Liver (tissue), 3 donors: ENCODE results near the gene ZNF318.

Experiments
- ATF3 ChIP-seq: IDR thresholded peaks from 2 replicates; pipeline ENCODE4 v1.6.1; 2016; ENCODE audit warnings: antibody characterized with exemption
- CTCF ChIP-seq: fragments of 150-350 bp; IDR thresholded peaks from 2 replicates; pipeline ENCODE4 v1.5.1; 2017; ENCODE audit warnings: improper control_type of control experiment, low read depth, low read length; ENCODE audit not compliant: missing input control
- EGR1 ChIP-seq, 2 donors: IDR thresholded peaks; 2 replicates each; pipeline ENCODE4 v1.6.1; 2016 to 2018; ENCODE audit warnings: antibody characterized with exemption in 2 of 2, low read depth in 2 of 2
- GABPA ChIP-seq, 2 donors: IDR thresholded peaks in 1 of 2; conservative IDR thresholded peaks in 1 of 2; 2 replicates each; pipeline ENCODE4 v1.6.1; 2016; ENCODE audit warnings: antibody characterized with exemption in 2 of 2, mild to moderate bottlenecking in 1 of 2, moderate library complexity in 1 of 2
- HNF4G ChIP-seq: IDR thresholded peaks from 2 replicates; pipeline ENCODE4 v1.6.1; 2016; ENCODE audit warnings: antibody characterized with exemption
- JUND ChIP-seq, 2 donors: IDR thresholded peaks; 2 replicates each; pipeline ENCODE4 v1.6.1; 2016; ENCODE audit warnings: antibody characterized with exemption in 2 of 2
- NR2F2 ChIP-seq: IDR thresholded peaks from 2 replicates; pipeline ENCODE4 v1.6.1; 2016; ENCODE audit warnings: antibody characterized with exemption
- RAD21 ChIP-seq, 2 donors: IDR thresholded peaks; 2 replicates each; pipeline ENCODE4 v1.6.1; 2016; ENCODE audit warnings: antibody characterized with exemption in 2 of 2, mild to moderate bottlenecking in 2 of 2
- REST ChIP-seq: IDR thresholded peaks from 2 replicates; pipeline ENCODE4 v1.6.1; 2016; ENCODE audit warnings: antibody characterized with exemption, mild to moderate bottlenecking
- SP1 ChIP-seq: IDR thresholded peaks from 2 replicates; pipeline ENCODE4 v1.6.1; 2018; ENCODE audit warnings: antibody characterized with exemption, mild to moderate bottlenecking
- TAF1 ChIP-seq: conservative IDR thresholded peaks from 2 replicates; pipeline ENCODE4 v1.6.1; 2016; ENCODE audit warnings: antibody characterized with exemption, mild to moderate bottlenecking
- YY1 ChIP-seq: IDR thresholded peaks from 2 replicates; pipeline ENCODE4 v1.6.1; 2016; ENCODE audit warnings: antibody characterized with exemption, mild to moderate bottlenecking
- TF ChIP-seq, protein P1 (sequence below): IDR thresholded peaks from 2 replicates; pipeline ENCODE4 v1.6.1; 2016; ENCODE audit warnings: antibody characterized with exemption
- donor health status: healthy.
- donor health status: healthy.

DNA sequence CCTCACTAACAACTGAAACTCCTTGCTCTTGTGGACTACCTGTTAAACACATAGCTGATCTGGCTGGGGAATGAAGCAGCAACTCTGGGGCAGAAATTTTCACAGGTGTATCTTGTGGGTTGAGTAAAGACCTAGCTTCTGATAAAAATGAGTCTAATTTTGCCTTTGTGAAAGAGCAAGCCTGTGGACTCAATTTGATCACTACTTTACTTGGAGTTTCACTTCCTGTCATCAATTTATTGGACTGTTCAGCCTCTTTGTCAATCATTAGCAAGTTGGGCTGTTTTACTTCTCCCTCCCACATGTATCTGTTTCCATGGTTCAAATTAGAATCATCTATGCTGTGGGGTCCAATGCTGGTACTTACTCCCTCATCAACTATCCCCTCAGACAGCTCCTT lies 31.2 kb downstream of the ZNF318 start:
- TF ChIP-seq, protein P1, sequence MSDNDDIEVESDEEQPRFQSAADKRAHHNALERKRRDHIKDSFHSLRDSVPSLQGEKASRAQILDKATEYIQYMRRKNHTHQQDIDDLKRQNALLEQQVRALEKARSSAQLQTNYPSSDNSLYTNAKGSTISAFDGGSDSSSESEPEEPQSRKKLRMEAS: no peak
- no peak for TF ChIP-seq CTCF
- TF ChIP-seq HNF4G: no peak
- TF ChIP-seq JUND (IDR thresholded peaks at IDR 0.05): no peak
- no peak for TF ChIP-seq SP1
- TF ChIP-seq ATF3: no peak
- no peak for TF ChIP-seq RAD21 (IDR thresholded peaks at IDR 0.05)
- no peak for TF ChIP-seq EGR1 (IDR thresholded peaks at IDR 0.05; ENCODE audit: low read depth in 2 of 2)
- no peak for TF ChIP-seq GABPA (IDR thresholded peaks at IDR 0.05 in 1 of 2, conservative IDR thresholded peaks at IDR 0.05 in 1 of 2)
- no peak for TF ChIP-seq NR2F2
- no peak for TF ChIP-seq TAF1
- no peak for TF ChIP-seq REST
- TF ChIP-seq YY1: no peak
